ENCODE results near the gene MRPL11. TPM values are rescaled to one million over a fixed set of nuclear protein-coding genes. Genes with fewer than 3 reads are reported as not detected.

MRPL11 gene
- total and polyA plus RNA-seq, 2 of the 13 experiments (the other 11 are each of a cell fraction or from before 2014, with no cell fraction given): 72.9 to 176 TPM

DNA sequence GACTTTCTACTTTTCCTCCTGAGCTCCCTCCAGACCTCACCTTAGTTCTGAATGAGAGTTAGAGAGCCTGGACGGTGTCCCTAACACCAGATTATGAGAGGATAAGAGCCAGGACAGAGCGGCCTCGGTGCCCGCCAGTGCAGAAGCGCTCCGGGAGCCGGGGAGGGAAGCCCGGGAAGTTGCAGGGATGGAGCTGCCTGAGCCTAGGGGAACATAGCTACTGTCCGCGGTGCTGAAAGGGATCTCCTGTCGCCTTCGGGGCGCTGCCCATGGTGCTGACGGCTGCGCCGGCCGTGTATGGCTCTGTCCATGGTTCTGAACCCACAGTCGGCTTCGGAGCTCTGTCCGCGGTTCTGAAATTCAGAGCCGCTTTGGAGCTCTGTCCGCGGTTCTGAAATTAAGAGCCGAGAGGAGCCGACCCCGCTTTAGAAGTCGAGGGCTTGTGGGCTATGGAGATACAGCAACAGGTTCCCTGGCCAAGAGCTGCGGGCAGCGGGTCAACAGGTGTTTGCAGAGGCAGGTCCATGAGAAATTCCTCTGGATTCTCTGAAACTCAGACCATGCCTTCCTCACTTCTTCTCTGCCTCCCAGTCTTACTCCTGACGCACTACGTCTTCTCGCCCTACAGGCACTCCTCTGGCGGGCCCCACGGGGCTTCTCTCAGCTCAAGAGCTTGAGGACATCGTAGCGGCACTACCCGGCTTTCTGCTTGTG is 17.0 kb downstream of the MRPL11 start (continued):
- TF ChIP-seq, protein P1, sequence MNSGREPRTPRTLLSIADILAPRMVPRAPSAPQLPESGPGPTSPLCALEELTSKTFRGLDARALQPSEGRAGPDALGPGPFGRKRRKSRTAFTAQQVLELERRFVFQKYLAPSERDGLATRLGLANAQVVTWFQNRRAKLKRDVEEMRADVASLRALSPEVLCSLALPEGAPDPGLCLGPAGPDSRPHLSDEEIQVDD (CRISPR knock-in tag; IDR thresholded peaks at IDR 0.05; ENCODE audit: borderline replicate concordance): peak; percentile 100
- TF ChIP-seq, protein P2, sequence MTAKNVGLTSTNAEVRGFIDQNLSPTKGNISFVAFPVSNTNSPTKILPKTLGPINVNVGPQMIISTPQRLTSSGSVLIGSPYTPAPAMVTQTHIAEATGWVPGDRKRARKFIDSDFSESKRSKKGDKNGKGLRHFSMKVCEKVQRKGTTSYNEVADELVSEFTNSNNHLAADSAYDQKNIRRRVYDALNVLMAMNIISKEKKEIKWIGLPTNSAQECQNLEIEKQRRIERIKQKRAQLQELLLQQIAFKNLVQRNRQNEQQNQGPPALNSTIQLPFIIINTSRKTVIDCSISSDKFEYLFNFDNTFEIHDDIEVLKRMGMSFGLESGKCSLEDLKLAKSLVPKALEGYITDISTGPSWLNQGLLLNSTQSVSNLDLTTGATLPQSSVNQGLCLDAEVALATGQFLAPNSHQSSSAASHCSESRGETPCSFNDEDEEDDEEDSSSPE (CRISPR knock-in tag; IDR thresholded peaks at IDR 0.05): peak; percentile 99
- peak; percentile 100 for TF ChIP-seq CCDC6 (CRISPR knock-in tag; IDR thresholded peaks at IDR 0.05)
- peak; percentile 100 for TF ChIP-seq ZNF44 (CRISPR knock-in tag; IDR thresholded peaks at IDR 0.05)
- TF ChIP-seq, protein P3, sequence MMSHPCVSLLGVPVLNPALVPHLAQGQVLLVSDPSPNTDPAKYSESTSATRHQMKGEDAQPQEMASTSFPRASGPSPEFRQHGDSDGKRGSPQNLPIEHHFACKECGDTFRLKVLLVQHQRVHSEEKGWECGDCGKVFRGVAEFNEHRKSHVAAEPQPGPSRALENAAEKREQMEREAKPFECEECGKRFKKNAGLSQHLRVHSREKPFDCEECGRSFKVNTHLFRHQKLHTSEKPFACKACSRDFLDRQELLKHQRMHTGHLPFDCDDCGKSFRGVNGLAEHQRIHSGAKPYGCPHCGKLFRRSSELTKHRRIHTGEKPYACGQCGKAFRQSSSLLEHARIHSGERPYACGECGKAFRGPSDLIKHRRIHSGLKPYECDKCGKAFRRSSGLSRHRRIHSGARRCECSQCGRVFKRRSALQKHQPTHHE (CRISPR knock-in tag; IDR thresholded peaks at IDR 0.05; ENCODE audit: borderline replicate concordance): peak; percentile 100
- TF ChIP-seq UBTF (CRISPR knock-in tag; IDR thresholded peaks at IDR 0.05): peak; percentile 99
- peak; percentile 100 for TF ChIP-seq SSRP1 (CRISPR knock-in tag; IDR thresholded peaks at IDR 0.05)
- TF ChIP-seq NR3C1 (CRISPR knock-in tag; IDR thresholded peaks at IDR 0.05): peak; percentile 100
- TF ChIP-seq SRSF4 (IDR thresholded peaks at IDR 0.05; ENCODE audit: low read depth, low read length, poor library complexity, severe bottlenecking): no peak
- TF ChIP-seq ETV6 (CRISPR knock-in tag; conservative IDR thresholded peaks at IDR 0.05): peak; percentile 100
- peak; percentile 100 for TF ChIP-seq TP53 (CRISPR knock-in tag; conservative IDR thresholded peaks at IDR 0.05)
- TF ChIP-seq POLR2A (IDR thresholded peaks at IDR 0.05; ENCODE audit: insufficient read depth in 1 of 2, low read depth in 2 of 2, low read length in 2 of 2): no peak
- TF ChIP-seq ATRX (CRISPR knock-in tag; IDR thresholded peaks at IDR 0.05; ENCODE audit: borderline replicate concordance): peak; percentile 100
- TF ChIP-seq MED13 (CRISPR knock-in tag; IDR thresholded peaks at IDR 0.05): peak; percentile 100
- TF ChIP-seq DNMT1 (CRISPR knock-in tag; IDR thresholded peaks at IDR 0.05): peak; percentile 100
- TF ChIP-seq ZBTB43 (CRISPR knock-in tag; conservative IDR thresholded peaks at IDR 0.05): peak; percentile 100
- TF ChIP-seq MAFG (CRISPR knock-in tag; IDR thresholded peaks at IDR 0.05): peak; percentile 99
- TF ChIP-seq ZNF543 (CRISPR knock-in tag; IDR thresholded peaks at IDR 0.05): peak; percentile 100
- TF ChIP-seq PHF21A (CRISPR knock-in tag; IDR thresholded peaks at IDR 0.05): peak; percentile 100
- TF ChIP-seq ZNF567 (CRISPR knock-in tag; IDR thresholded peaks at IDR 0.05; ENCODE audit: borderline replicate concordance): peak; percentile 100
- peak; percentile 100 for TF ChIP-seq NFKBIZ (CRISPR knock-in tag; IDR thresholded peaks at IDR 0.05)
- peak; percentile 100 for TF ChIP-seq ZNF12 (CRISPR knock-in tag; IDR thresholded peaks at IDR 0.05)
- peak; percentile 100 for TF ChIP-seq NR1H2 (CRISPR knock-in tag; IDR thresholded peaks at IDR 0.05; ENCODE audit: borderline replicate concordance, low read depth)
- TF ChIP-seq ZNF605 (CRISPR knock-in tag; IDR thresholded peaks at IDR 0.05): peak; percentile 100
- peak; percentile 100 for TF ChIP-seq ZNF678 (CRISPR knock-in tag; IDR thresholded peaks at IDR 0.05)
- peak; percentile 99 for TF ChIP-seq GZF1 (CRISPR knock-in tag; IDR thresholded peaks at IDR 0.05)

All from HepG2 (cell line).